H1 (cell line): ENCODE data around the gene PSMC1. TPM values are rescaled to one million over a fixed set of nuclear protein-coding genes. Genes with fewer than 3 reads are reported as not detected.

Experiments used
- RXRA ChIP-seq: IDR thresholded peaks from 2 replicates; pipeline ENCODE4 v1.6.1; 2011; ENCODE audit warnings: low read depth, mild to moderate bottlenecking, low read length, moderate library complexity; ENCODE audit not compliant: insufficient read depth
- polyA plus RNA-seq, 7 experiments: library from polyadenylated mRNA; depleted of rRNA in 3 of 7; stranded (reverse) in 5 of 7; unstranded in 2 of 7; fragments of >200 nt in 5 of 7; fragments of 200-250 nt in 2 of 7; gene quantifications; 1 replicate in 5 of 7; 2 replicates in 1 of 7; 4 replicates in 1 of 7; pipeline versions ENCODE4 v1.2.1 to v1.2.3, GENCODE V29; 2011 to 2013; ENCODE audit warnings: missing spikeins in 2 of 7, mixed read lengths in 2 of 7
- total RNA-seq: library from RNA; stranded (reverse); fragmentation: NEBNext Ultra II Directional; extraction: Animal tissue kit (Norgen Biotek cat#: 25700); gene quantifications from 2 replicates; pipeline ENCODE4 v1.2.1, GENCODE V29; 2021

The PSMC1 gene
- total and polyA plus RNA-seq, 2 of the 8 experiments (the other 6 are each of a cell fraction or from before 2014, with no cell fraction given) = 46.2 to 99.6 TPM

GRCh38 chr14:90319173-90319572, 62.8 kb downstream of the PSMC1 start (continued):
- no peak for TF ChIP-seq RXRA
